ENCODE measurements around the gene NRL.
A peak's percentile ranks its signal among the peaks of the same experiment; 100 is the strongest.
"Not testable (repeated sequence)": the region's sequence is repeated elsewhere in the genome, so short reads cannot be mapped to it uniquely, and the experiment has no call there.

Gene NRL

DNA sequence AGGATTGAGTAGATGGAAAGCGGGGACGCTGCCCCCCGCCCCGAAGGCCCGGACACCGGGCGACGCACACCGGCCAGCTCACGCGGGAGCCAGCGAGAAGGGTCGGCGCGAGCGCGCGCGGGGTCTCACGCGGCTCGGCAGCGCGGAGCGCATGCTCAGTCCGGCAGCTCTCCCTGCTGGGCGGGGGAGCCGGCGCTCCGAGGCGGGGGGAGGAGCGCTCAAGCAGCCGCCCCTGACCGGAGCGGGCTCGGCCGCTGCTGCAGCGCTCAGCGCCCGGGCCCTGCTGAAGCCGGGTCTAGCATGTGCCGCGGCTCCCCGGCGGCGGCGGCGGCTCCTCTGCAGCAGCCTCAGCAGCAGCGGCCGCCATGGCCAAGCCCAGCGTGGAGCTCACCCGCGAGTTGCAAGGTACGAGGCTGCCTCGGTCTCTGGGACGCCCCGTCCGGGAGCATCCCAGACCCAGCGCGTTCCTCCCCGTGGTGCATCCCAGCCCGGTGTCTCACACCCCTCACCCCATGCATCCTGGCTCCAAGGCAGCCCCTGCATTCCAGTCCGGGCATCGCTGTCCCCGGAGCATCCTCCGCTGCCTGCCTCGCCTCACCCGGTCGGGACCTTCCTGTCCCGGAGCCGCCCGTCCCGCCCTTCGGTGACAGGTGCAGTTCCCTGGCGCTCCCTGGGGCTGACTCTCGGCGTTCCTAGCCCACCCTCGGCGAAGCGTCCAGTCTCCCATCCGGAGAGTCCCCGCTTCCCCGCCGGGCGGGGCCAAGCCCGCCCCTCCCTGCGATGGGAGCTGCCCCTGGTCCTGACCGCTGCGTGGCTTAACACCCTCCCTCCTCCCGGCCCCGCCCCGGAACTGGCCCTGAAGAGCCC is 62.7 kb downstream of the NRL start, which contains the start of gene CARMIL3:
TSS of gene CARMIL3 (plus strand) at position 221 of the 867 bp plus-strand sequence. CDS start at position 366, 145 bp downstream.
- peak; percentile 50 for DNase-seq

DNA sequence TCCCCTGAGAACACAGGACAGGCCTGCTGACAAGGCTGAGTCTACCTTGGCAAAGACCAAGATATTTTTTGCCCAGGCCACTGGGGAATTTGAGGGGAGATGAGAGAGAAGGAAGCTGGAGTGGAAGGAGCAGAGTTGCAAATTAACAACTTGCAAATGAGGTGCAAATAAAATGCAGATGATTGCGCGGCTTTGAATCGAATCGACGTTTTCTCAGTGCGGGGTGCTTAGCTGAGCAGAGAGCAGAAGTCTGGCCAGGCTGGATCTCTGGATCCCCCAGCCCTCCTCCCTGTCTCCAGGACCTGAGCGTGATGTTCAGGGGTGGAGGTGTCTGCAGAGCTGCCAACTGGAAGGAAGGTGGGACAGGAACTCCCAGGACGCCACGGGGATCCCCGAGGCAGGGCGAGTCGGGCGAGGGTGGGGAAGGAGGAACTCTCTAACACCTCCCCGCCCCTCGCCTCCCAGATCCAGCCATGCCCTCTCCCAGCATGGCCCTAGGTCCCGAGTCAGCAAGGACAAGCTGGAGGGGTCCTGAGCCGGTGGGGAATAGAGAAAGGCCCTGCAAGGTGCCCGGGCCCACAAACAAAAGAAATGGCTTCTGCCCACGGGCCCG is 63.5 kb downstream of the NRL start:
- DNase-seq: no peak

DNA sequence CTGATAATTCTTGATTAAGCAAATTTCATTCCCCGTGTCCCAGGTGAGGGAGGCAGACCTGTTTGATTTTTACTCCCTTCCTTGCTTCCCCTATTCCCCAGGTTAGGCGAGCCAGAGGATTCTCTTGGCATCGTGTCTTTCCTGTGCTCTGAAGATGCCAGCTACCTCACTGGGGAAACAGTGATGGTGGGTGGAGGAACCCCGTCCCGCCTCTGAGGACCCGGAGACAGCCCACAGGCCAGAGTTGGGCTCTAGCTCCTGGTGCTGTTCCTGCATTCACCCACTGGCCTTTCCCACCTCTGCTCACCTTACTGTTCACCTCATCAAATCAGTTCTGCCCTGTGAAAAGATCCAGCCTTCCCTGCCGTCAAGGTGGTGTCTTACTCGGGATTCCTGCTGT is 64.0 kb downstream of the NRL start:
- DNase-seq: not testable (repeated sequence)

GRCh38 chr14:24049002-24049401 is 65.7 kb downstream of the NRL start:
- not testable (repeated sequence) for DNase-seq

- DNase-seq: no peak
These were observed 72.0 kb downstream of the NRL start for GRCh38 chr14:24042746-24043145.

DNA sequence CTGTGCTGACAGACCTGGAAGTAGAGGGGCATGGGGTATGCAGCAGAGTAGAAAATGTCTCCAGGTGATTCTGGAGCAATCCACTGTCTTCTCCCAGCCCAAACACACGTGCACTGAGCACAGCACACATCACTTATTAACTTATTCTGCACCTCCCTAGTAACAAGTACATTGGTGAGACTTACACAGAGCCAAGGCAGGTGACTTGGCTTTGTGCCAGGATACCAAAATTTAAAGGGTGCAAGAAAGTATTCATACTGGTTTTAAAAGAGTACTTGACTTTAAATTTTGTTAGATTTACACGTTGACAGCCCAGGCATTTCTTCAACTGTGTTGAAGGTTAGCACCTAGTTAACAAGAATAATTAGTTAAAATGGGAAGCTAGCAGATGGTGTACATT is 74.1 kb downstream of the NRL start:
- no peak for DNase-seq

DNA sequence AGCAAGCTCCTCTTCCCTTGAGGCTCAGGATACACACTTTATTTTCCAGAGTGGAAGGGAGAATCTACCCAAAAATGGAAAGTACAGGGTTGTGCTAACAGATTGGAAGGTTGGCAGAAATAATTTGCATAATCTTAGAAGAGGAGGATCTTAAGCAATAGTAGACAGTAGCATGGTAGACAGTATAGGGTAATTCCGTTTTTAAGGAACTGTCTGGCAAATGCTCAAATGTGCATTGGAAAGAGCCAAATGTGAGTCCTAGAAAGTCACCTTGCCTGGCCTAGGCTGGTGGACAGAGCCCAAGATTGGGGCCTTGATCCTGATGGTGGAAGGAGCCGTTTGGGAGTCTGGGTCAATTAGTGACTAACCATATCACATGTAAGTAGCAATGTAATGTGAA is 76.1 kb downstream of the NRL start:
- DNase-seq: no peak

DNA sequence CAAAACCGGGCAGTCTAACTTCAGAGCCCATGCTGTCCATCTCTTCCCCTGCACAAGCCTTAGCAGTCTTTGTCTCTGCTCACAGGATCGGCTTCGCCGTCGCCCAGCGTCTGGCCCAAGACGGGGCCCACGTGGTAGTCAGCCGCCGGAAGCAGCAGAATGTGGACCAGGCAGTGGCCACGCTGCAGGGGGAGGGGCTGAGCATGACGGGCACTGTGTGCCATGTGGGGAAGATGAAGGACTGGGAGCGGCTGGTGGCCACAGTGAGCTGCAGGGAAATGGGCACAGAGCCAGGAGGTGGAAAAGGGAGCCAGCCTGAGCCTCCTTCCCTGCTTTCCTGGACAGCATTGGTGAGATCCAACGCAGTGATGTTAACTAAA is 77.1 kb downstream of the NRL start:
- DNase-seq: no peak

GRCh38 chr14:24036963-24037657 is 77.6 kb downstream of the NRL start:
- not testable (repeated sequence) for DNase-seq

- peak; percentile 42 for DNase-seq
These were observed 78.4 kb downstream of the NRL start for GRCh38 chr14:24036169-24036962.

GRCh38 chr14:24035769-24036168 is 79.0 kb downstream of the NRL start:
- not testable (repeated sequence) for DNase-seq

DNA sequence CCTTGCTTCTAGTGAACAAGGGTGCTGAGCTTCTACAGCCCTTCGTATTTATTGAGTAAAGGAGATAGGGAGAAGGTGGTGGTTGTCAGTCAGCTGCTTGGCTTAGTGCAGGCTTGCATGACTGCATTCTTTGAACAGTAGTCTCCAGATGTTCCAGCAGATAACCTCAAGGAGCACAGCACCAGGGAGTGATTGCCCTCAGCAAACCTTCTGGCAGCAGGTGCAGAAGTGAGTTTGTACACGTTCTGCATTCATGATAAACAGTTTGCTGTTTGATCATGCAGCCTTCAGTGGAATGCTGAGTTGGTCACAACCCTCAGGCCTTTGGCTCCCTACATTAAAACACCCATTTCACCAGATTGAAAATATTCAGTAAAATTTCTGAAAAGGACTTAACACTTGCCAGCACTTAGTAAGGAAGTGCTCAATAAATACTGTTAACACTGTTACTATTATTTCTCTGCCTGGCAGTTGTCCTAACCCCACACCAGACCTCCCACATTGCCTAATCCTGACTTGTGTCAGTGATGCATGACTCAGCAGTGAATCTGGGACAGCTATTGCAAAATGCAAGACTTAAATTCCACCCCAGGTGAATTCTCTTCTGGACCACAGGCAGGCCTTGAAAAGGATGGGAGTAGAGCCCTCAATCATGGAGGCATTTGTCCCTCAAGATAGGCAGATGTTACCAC is 81.9 kb downstream of the NRL start:
- no peak for DNase-seq

GRCh38 chr14:24031331-24031730 is 83.4 kb downstream of the NRL start:
- not testable (repeated sequence) for DNase-seq

GRCh38 chr14:24029687-24030086 is 85.1 kb downstream of the NRL start:
- not testable (repeated sequence) for DNase-seq

Data from activated gamma-delta T cell (primary cell).